Left lung (tissue), 10 donors: ENCODE measurements around the gene HOXA9. TPM values are rescaled to one million over a fixed set of nuclear protein-coding genes. Genes with fewer than 3 reads are reported as not detected.

Experiments used
- ATAC-seq: fragments of 200-7000 bp; cut with Tn5 transposase; one replicate; pipeline ENCODE4 v1.9.1; 2020; ENCODE audit warnings: moderate library complexity
- DNase-seq, 4 donors: peaks; one replicate each; pipeline ENCODE4 v3.0.0-alpha.2; 2013 to 2020
- H3K27ac ChIP-seq, 2 donors: fragments of 200-600 bp; sonication (generic) in 1 of 2; one replicate each; pipeline versions ENCODE4 v1.5.0 to v1.8.0; 2020 to 2021
- H3K27me3 ChIP-seq, 2 donors: fragments of 200-600 bp; sonication (generic) in 1 of 2; one replicate each; pipeline versions ENCODE4 v1.5.0 to v1.8.0; 2020 to 2021
- H3K36me3 ChIP-seq, 2 donors: fragments of 200-600 bp; sonication (generic) in 1 of 2; one replicate each; pipeline versions ENCODE4 v1.5.0 to v1.8.0; 2020 to 2021
- H3K4me1 ChIP-seq, 2 donors: fragments of 200-600 bp; one replicate each; pipeline ENCODE4 v1.8.0; 2021
- H3K4me3 ChIP-seq, 2 donors: fragments of 200-600 bp; sonication (generic) in 1 of 2; one replicate each; pipeline versions ENCODE4 v1.5.0 to v1.8.0; 2020 to 2021; ENCODE audit warnings: mild to moderate bottlenecking in 1 of 2
- H3K9me3 ChIP-seq, 2 donors: fragments of 200-600 bp; sonication (generic) in 1 of 2; one replicate each; pipeline versions ENCODE4 v1.5.0 to v1.8.0; 2020 to 2021
- CTCF ChIP-seq, 2 donors: fragments of 200-600 bp; sonication (generic) in 1 of 2; IDR thresholded peaks; one replicate each; pipeline versions ENCODE4 v1.5.0 to v1.8.0; 2021; ENCODE audit warnings: antibody characterized with exemption in 2 of 2
- intact Hi-C, 2 donors: fragments of 100-400 bp; cut with DNase I; formaldehyde crosslinking; loops; one replicate each; pipeline versions ENCODE4 v1.11.2 to v1.14.2; 2022
- polyA plus RNA-seq, 6 donors: library from polyadenylated mRNA; unstranded; fragments of 120-200 nt; gene quantifications; one replicate each; pipeline ENCODE4 v1.2.1, GENCODE V29; 2013; ENCODE audit not compliant: insufficient read length in 6 of 6
- total RNA-seq, 2 donors: library from RNA; stranded (reverse); fragmentation: NEBNext Ultra II Directional; extraction: Animal tissue kit (Norgen Biotek cat#: 25700); gene quantifications; one replicate each; pipeline ENCODE4 v1.2.1, GENCODE V29; 2021
- donor health status: DM: no; HTN: yes; CAD: no.
- donor health status: DM: no; HTN: no; CAD: no.

HOXA9 gene
- total and polyA plus RNA-seq, 8 donors, result 0.38 to 1.4 (median 0.57) TPM

DNA sequence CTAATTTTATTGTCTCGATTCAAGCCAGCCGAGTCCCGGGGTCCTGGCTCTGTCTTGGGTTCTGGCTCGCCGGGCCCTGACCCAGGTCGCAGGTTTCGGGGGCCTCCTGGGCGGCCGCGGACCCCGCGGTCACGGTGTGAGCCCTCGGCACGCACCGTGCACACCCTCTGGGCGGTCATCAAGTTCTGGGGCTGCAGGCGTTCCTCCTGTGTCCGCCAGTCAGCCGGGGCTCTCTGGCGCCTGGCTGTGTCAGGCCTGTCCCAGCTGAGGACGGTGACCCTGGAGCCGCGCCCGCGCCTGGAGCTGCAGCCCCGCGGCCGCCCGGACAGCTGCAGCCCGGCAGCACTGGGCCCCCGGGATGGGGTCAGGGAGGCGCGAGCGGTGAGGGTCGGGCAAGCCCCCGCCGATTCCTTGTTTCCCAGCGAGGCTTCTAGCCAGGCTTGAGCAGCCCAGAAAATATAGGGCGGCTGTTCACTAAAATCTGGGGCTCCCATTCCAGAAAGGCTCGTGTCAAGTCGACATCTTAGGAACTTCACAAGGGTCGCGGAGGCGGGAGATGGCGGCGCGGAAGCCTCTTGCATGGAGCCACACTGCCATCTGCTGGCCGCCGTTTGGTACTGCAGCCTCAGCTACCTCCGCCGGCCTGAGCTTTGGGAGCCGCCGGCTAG lies 4.7 kb downstream of the HOXA9 start:
- ATAC-seq (peak; percentile 92), DNase-seq (peak in 3 of 4 donors; percentile 87 to 96 (median 92))
- Histone ChIP-seq H3K4me1 (peaks cover 9 to 56% of the 10 kb centered on the region in 2 donors), H3K4me3 (peak overlapping the region; percentile 56), H3K27ac (peak overlapping the region in 1 of 2 donors; percentile 45), H3K27me3 (peaks cover 76 to 100% of the 10 kb centered on the region in 2 donors), H3K36me3 (no peaks in the 10 kb centered on the region), H3K9me3 (no peaks in the 10 kb centered on the region)
- peak; percentile 100 for TF ChIP-seq CTCF (IDR thresholded peaks at IDR 0.05)
- intact Hi-C loops, result loop anchor here in 1 of 2 donors (5.0 to 10.0 kb wide), 2 partner anchors 788 to 1276 kb away; no protein-coding TSS in a partner anchor

DNA sequence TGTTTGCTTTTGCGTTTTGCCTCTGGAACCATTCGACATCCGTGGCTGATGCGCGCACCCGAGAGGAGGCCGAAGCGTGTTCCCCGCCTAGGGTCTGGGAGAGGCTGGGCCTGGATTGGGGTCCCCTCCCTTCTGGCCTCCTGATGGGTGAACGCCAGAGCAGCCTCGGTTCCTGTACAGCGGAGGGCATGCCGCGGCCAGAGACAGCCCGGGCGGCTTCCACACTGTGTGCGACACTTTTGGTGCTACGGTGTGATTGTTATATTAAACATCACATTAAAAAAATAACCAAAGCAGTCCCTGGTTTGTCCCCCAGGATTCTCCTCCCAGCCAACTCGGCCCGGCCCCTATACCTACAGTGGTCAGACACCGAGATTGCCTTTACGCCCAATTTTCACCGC lies 5.2 kb downstream of the HOXA9 start:
- no peaks in the 10 kb centered on the region for H3K9me3 ChIP-seq
- H3K27ac ChIP-seq, result no peak overlapping the region
- no peak for TF ChIP-seq CTCF (IDR thresholded peaks at IDR 0.05)
- H3K27me3 ChIP-seq, result peaks cover 76 to 100% of the 10 kb centered on the region in 2 donors
- H3K4me3 ChIP-seq, result peak overlapping the region; percentile 56
- H3K4me1 ChIP-seq, result peaks cover 6 to 55% of the 10 kb centered on the region in 2 donors
- intact Hi-C loops, result loop anchor here in 1 of 2 donors (5.0 to 10.0 kb wide), 2 partner anchors 788 to 1275 kb away; no protein-coding TSS in a partner anchor
- DNase-seq, result peak in 2 of 4 donors; percentile 33 to 70
- no peak for ATAC-seq
- H3K36me3 ChIP-seq, result no peaks in the 10 kb centered on the region

DNA sequence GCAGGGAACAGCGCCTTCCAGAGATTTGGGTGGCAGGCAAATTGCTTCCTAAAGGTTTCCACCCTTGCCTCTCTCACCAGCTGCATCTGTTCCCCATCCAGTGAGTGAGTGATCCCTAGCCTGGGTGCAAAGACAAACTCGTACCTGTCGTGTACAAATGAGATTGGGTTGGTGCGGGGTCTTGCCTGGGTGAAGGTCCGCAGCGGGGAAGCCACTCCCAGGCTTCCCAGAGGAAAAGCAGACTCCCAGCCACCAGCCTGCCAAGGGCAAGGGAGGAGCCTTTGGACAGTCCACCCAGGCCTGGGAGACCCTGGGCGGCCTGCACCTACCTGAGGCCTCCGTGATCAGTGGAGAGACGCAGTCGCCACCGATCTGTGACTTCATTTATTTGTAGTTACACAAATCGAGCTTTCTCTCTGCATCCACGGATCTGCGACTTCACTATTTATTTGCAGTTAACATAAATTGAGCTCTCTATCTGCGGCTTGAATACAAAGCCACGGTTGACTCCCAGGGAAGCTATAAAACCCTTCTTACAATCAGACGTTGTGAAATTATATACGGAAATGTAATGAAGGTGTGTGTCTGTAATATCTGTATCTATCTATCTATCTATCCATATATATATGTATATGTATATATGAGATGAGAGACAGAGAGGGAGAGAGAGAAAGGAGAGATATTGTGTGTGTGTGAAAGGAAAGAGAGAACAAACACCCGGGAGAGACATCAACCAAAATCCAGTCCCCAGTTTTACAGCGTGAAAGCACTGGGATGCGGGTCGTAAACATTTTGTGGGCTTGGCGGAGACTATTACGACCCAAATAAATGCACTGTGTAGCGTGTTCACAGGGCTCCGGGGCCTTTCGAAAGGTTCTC lies 5.8 kb downstream of the HOXA9 start:
- H3K9me3 ChIP-seq, result no peaks in the 10 kb centered on the region
- H3K36me3 ChIP-seq, result no peaks in the 10 kb centered on the region
- no peak overlapping the region for H3K27ac ChIP-seq
- DNase-seq (peak in 2 of 4 donors; percentile 23 to 64), ATAC-seq (no peak)
- peaks cover 76 to 100% of the 10 kb centered on the region in 2 donors for H3K27me3 ChIP-seq
- intact Hi-C loops, result loop anchor here in 1 of 2 donors (5.0 to 10.0 kb wide), 2 partner anchors 787 to 1275 kb away; no protein-coding TSS in a partner anchor
- TF ChIP-seq CTCF (IDR thresholded peaks at IDR 0.05), result no peak
- no peak overlapping the region for H3K4me3 ChIP-seq
- H3K4me1 ChIP-seq, result peaks cover 5 to 49% of the 10 kb centered on the region in 2 donors

DNA sequence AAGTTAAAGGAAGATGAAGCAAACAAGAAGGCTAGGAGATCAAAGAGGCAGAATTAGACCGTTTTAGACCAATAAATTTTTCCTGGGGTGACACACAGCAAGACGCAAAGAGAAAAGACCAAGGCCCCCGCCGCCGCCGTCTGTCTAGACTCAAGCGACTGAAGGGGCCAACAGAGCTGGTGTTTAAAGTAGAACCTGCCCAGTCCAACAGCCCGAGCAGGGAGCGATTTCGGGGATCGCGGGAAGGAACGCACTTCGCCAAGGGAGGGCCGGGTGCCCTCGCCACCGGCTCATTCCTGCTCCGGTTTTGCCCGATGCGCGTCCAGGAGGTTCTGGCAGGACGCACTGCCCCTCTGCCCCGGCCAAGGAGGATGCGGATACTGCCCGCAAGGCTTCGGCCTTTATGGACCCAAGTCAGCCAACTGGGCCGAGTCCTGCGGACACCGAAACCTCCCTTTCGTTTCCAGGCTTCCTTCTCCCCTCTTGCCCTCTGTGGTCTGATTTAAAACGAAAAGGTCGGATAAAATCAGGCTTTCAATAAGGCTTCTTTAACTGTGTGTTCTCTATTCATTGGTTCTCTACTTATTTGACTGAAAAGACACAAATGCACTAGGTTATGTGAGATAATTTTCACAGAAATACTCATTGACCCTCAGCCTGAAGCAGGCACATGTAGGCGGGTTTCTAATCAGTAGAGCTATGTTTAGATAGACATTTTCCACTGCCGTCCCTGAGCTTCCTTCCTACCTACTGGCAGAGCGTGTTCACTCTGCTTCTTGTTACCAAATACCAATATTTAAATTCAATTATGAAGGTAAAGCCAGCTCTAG lies 6.7 kb downstream of the HOXA9 start:
- DNase-seq (peak in 2 of 4 donors; percentile 28 to 70), ATAC-seq (no peak)
- no peak overlapping the region for H3K4me3 ChIP-seq
- peaks cover 76 to 100% of the 10 kb centered on the region in 2 donors for H3K27me3 ChIP-seq
- H3K27ac ChIP-seq, result no peak overlapping the region
- no peaks in the 10 kb centered on the region for H3K36me3 ChIP-seq
- peaks cover 5 to 40% of the 10 kb centered on the region in 2 donors for H3K4me1 ChIP-seq
- no peaks in the 10 kb centered on the region for H3K9me3 ChIP-seq
- intact Hi-C loops, result no loop called here
- no peak for TF ChIP-seq CTCF (IDR thresholded peaks at IDR 0.05)
